Upper lobe of right lung (tissue), 1 donor: Measurements from ENCODE around the gene EPHX1. TPM values are rescaled to one million over a fixed set of nuclear protein-coding genes. Genes with fewer than 3 reads are reported as not detected.

ENCODE experiments used
- ATAC-seq: fragments of 200-7000 bp; cut with Tn5 transposase; one replicate; pipeline ENCODE4 v1.9.1; 2020; ENCODE audit warnings: mild to moderate bottlenecking, moderate library complexity
- DNase-seq: peaks from one replicate; pipeline ENCODE4 v3.0.0-alpha.2; 2020
- H3K27ac ChIP-seq: fragments of 200-600 bp; one replicate; pipeline ENCODE4 v1.8.0; 2022
- H3K27me3 ChIP-seq: fragments of 200-600 bp; one replicate; pipeline ENCODE4 v1.8.0; 2022; ENCODE audit warnings: mild to moderate bottlenecking
- H3K36me3 ChIP-seq: fragments of 200-600 bp; one replicate; pipeline ENCODE4 v1.8.0; 2022
- H3K4me1 ChIP-seq: fragments of 200-600 bp; one replicate; pipeline ENCODE4 v1.8.0; 2022
- H3K4me3 ChIP-seq: fragments of 200-600 bp; one replicate; pipeline ENCODE4 v1.8.0; 2022; ENCODE audit warnings: mild to moderate bottlenecking
- H3K9me3 ChIP-seq: fragments of 200-600 bp; one replicate; pipeline ENCODE4 v1.8.0; 2022
- CTCF ChIP-seq: fragments of 200-600 bp; IDR thresholded peaks from one replicate; pipeline ENCODE4 v1.8.0; 2022; ENCODE audit warnings: antibody characterized with exemption
- intact Hi-C: fragments of 100-400 bp; cut with DNase I; formaldehyde crosslinking; loops from one replicate; pipeline ENCODE4 v1.11.0; 2022
- total RNA-seq: library from RNA; stranded (reverse); fragmentation: NEBNext Ultra II Directional; extraction: Animal tissue kit (Norgen Biotek cat#: 25700); gene quantifications from one replicate; pipeline ENCODE4 v1.2.1, GENCODE V29; 2021
- donor health status: DM: no; HTN: yes; CAD: no; lungs with severe emphysema.

The EPHX1 gene
- total RNA-seq, 1 donor from 2014 or later: 245 TPM

GRCh38 chr1:225842788-225843425 lies 33.0 kb downstream of the EPHX1 start:
- ATAC-seq (no peak), DNase-seq (no peak)
- no peaks in the 10 kb centered on the region for H3K9me3 ChIP-seq
- no peaks in the 10 kb centered on the region for H3K27me3 ChIP-seq
- TF ChIP-seq CTCF: no peak
- H3K36me3 ChIP-seq: peaks cover 81% of the 10 kb centered on the region
- H3K4me1 ChIP-seq: peaks cover 3% of the 10 kb centered on the region
- H3K4me3 ChIP-seq: no peak overlapping the region
- H3K27ac ChIP-seq: no peak overlapping the region
- intact Hi-C loops: no loop called here

DNA sequence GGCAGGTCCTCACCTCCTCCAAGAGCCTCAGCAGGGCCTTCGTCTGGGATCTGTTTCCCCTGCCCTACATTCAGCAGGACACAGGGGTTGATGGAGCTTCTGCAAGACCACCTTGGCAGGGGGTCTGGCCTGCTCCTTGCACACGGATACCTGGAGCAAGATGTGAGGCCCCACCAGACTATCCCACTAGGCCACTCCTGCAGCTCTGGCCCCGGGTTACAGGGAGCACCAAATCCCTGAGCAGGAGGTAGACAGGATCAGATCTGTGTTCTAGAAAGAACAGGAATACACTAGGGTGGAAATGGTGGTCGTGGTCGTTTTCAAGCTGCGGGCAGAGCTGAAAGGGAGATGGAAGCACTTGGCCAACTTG lies 33.5 kb downstream of the EPHX1 start:
- H3K36me3 ChIP-seq: peaks cover 85% of the 10 kb centered on the region
- H3K4me3 ChIP-seq: no peak overlapping the region
- DNase-seq (no peak), ATAC-seq (no peak)
- TF ChIP-seq CTCF: no peak
- no peaks in the 10 kb centered on the region for H3K9me3 ChIP-seq
- no peaks in the 10 kb centered on the region for H3K27me3 ChIP-seq
- no peak overlapping the region for H3K27ac ChIP-seq
- intact Hi-C loops: no loop called here
- peaks cover 6% of the 10 kb centered on the region for H3K4me1 ChIP-seq

GRCh38 chr1:225844236-225845061 lies 34.5 kb downstream of the EPHX1 start:
- intact Hi-C loops: no loop called here
- Histone ChIP-seq H3K27ac (no peak overlapping the region), H3K27me3 (no peaks in the 10 kb centered on the region), H3K36me3 (peaks cover 75% of the 10 kb centered on the region), H3K4me1 (peaks cover 11% of the 10 kb centered on the region), H3K4me3 (no peak overlapping the region), H3K9me3 (no peaks in the 10 kb centered on the region)
- ATAC-seq: no peak
- no peak for DNase-seq
- no peak for TF ChIP-seq CTCF

DNA sequence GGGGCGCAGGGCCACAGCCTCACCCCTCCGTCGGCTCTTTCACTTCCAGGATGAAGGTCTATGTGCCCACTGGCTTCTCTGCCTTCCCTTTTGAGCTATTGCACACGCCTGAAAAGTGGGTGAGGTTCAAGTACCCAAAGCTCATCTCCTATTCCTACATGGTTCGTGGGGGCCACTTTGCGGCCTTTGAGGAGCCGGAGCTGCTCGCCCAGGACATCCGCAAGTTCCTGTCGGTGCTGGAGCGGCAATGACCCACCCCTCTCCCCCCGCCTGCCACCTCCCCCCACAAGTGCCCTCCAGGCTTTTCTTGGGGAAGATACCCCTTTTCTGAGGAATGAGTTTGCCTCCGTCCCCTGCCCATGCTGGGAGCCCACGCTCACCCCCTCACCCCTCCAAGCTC lies 35.2 kb downstream of the EPHX1 start:
- Histone ChIP-seq H3K27ac (no peak overlapping the region), H3K4me3 (no peak overlapping the region), H3K27me3 (no peaks in the 10 kb centered on the region), H3K36me3 (peaks cover 69% of the 10 kb centered on the region), H3K9me3 (no peaks in the 10 kb centered on the region), H3K4me1 (peaks cover 15% of the 10 kb centered on the region)
- no peak for ATAC-seq
- intact Hi-C loops: no loop called here
- TF ChIP-seq CTCF: no peak
- no peak for DNase-seq

- peaks cover 63% of the 10 kb centered on the region for H3K36me3 ChIP-seq
- H3K4me3 ChIP-seq: no peak overlapping the region
- intact Hi-C loops: no loop called here
- peak; percentile 68 for TF ChIP-seq CTCF
- H3K27me3 ChIP-seq: no peaks in the 10 kb centered on the region
- peaks cover 16% of the 10 kb centered on the region for H3K4me1 ChIP-seq
- H3K27ac ChIP-seq: no peak overlapping the region
- no peaks in the 10 kb centered on the region for H3K9me3 ChIP-seq
- DNase-seq (peak; percentile 83), ATAC-seq (peak; percentile 83)
Measured at GRCh38 chr1:225845571-225846259, 35.8 kb downstream of the EPHX1 start.
